Activated CD4-positive, alpha-beta T cell treated with anti-CD3 and anti-CD28 coated beads, Interleukin-2, Interleukin-6, amounts not matched to agents 100 ng/mL and 50 ng/mL, durations not matched to agents 16 hours and 8 hours (primary cell): Measurements from ENCODE around the gene USP33.
A peak's percentile ranks its signal among the peaks of the same experiment; 100 is the strongest.
"Not testable (repeated sequence)": the region's sequence is repeated elsewhere in the genome, so short reads cannot be mapped to it uniquely, and the experiment has no call there.

Experiments used
- DNase-seq: peaks from one replicate; pipeline ENCODE4 v3.0.0-alpha.2; 2020

USP33 gene

GRCh38 chr1:77732090-77732489 lies 27.6 kb downstream of the USP33 start:
- DNase-seq = no peak

GRCh38 chr1:77725706-77726105 lies 33.9 kb downstream of the USP33 start:
- DNase-seq = no peak

GRCh38 chr1:77718181-77718580 lies 41.5 kb downstream of the USP33 start:
- no peak for DNase-seq

GRCh38 chr1:77716065-77716464 lies 43.6 kb downstream of the USP33 start:
- no peak for DNase-seq

GRCh38 chr1:77709727-77710126 lies 49.9 kb downstream of the USP33 start:
- no peak for DNase-seq

GRCh38 chr1:77706321-77706720 lies 53.3 kb downstream of the USP33 start:
- DNase-seq = no peak

- DNase-seq = no peak
Measured at GRCh38 chr1:77704736-77705135, 54.9 kb downstream of the USP33 start.

- DNase-seq = not testable (repeated sequence)
Measured at GRCh38 chr1:77699673-77700072, 60.0 kb downstream of the USP33 start.

- DNase-seq = no peak
Measured at GRCh38 chr1:77697441-77697840, 62.2 kb downstream of the USP33 start.

- DNase-seq = no peak
Measured at GRCh38 chr1:77688939-77689338, 70.7 kb downstream of the USP33 start.

- DNase-seq = peak; percentile 18
Measured at GRCh38 chr1:77687519-77687906, 72.1 kb downstream of the USP33 start.

GRCh38 chr1:77686796-77687518 lies 72.7 kb downstream of the USP33 start:
- no peak for DNase-seq

- DNase-seq = peak; percentile 95
Measured at GRCh38 chr1:77683160-77684148, 76.2 kb downstream of the USP33 start.

GRCh38 chr1:77682460-77683159 lies 77.0 kb downstream of the USP33 start, which contains the start of gene ZZZ3:
Gene ZZZ3 (minus strand): TSS chr1:77682658. CDS start chr1:77633354, 49,304 bp downstream.
- DNase-seq = peak; percentile 95

GRCh38 chr1:77680173-77680572 lies 79.5 kb downstream of the USP33 start:
- no peak for DNase-seq

GRCh38 chr1:77678660-77679610 lies 80.7 kb downstream of the USP33 start:
- DNase-seq = no peak

GRCh38 chr1:77674807-77675206 lies 84.8 kb downstream of the USP33 start:
- DNase-seq = not testable (repeated sequence)

GRCh38 chr1:77673716-77674355 lies 85.8 kb downstream of the USP33 start:
- no peak for DNase-seq

GRCh38 chr1:77673030-77673429 lies 86.6 kb downstream of the USP33 start:
- DNase-seq = no peak

- DNase-seq = peak; percentile 25
Measured at GRCh38 chr1:77672374-77672773, 87.3 kb downstream of the USP33 start.

- no peak for DNase-seq
Measured at GRCh38 chr1:77671836-77672235, 87.8 kb downstream of the USP33 start.
